Mesenchymal stem cell (in vitro differentiated cells and primary cell): ENCODE measurements around the gene ZNF254.
"Not testable (repeated sequence)": the region's sequence is repeated elsewhere in the genome, so short reads cannot be mapped to it uniquely, and the experiment has no call there.

Experiments
- DNase-seq: peaks from one replicate; pipeline ENCODE4 v3.0.0-alpha.2; 2013
- H2AFZ ChIP-seq: one replicate; pipeline ENCODE4 v1.6.1; 2013; ENCODE audit warnings: low read depth, mild to moderate bottlenecking, control low read depth, inconsistent platforms, low read length, moderate library complexity
- H2AK5ac ChIP-seq: 2 replicates; pipeline ENCODE4 v1.6.1; 2013; ENCODE audit warnings: low read length, moderate library complexity, mild to moderate bottlenecking, inconsistent platforms; ENCODE audit not compliant: severe bottlenecking
- H2BK120ac ChIP-seq: one replicate; pipeline ENCODE4 v1.6.1; 2013; ENCODE audit warnings: low read depth, mild to moderate bottlenecking, inconsistent platforms, low read length, moderate library complexity
- H2BK12ac ChIP-seq, 2 experiments: one replicate each; pipeline ENCODE4 v1.6.1; 2013; ENCODE audit warnings: inconsistent platforms in 2 of 2, low read length in 2 of 2, mild to moderate bottlenecking in 2 of 2, moderate library complexity in 2 of 2, control low read depth in 1 of 2
- H2BK15ac ChIP-seq: one replicate; pipeline ENCODE4 v1.6.1; 2013; ENCODE audit warnings: mild to moderate bottlenecking, low read depth, inconsistent platforms; ENCODE audit not compliant: poor library complexity, severe bottlenecking
- H2BK5ac ChIP-seq: 2 replicates; pipeline ENCODE4 v1.6.1; 2013; ENCODE audit warnings: low read depth, mild to moderate bottlenecking, low read length, control low read depth, inconsistent platforms; ENCODE audit not compliant: poor library complexity, severe bottlenecking
- H3K14ac ChIP-seq, 2 experiments: one replicate each; pipeline ENCODE4 v1.6.1; 2013; ENCODE audit warnings: inconsistent platforms in 2 of 2, low read length in 2 of 2, control low read depth in 1 of 2, mild to moderate bottlenecking in 1 of 2, moderate library complexity in 1 of 2
- H3K18ac ChIP-seq, 2 experiments: one replicate each; pipeline ENCODE4 v1.6.1; 2013; ENCODE audit warnings: inconsistent platforms in 2 of 2, low read length in 2 of 2, control low read depth in 1 of 2, low read depth in 1 of 2, mild to moderate bottlenecking in 1 of 2
- H3K23ac ChIP-seq, 2 experiments: one replicate each; pipeline ENCODE4 v1.6.1; 2013; ENCODE audit warnings: inconsistent platforms in 2 of 2, low read length in 2 of 2, mild to moderate bottlenecking in 2 of 2, moderate library complexity in 2 of 2, control low read depth in 1 of 2
- H3K27ac ChIP-seq: 2 replicates; pipeline ENCODE4 v1.5.1; 2013; ENCODE audit warnings: mild to moderate bottlenecking, moderate library complexity, low read length, control low read depth, inconsistent platforms; ENCODE audit not compliant: poor library complexity, severe bottlenecking
- H3K27me3 ChIP-seq, 2 experiments: 2 replicates each; pipeline versions ENCODE4 v1.6.1 to v1.7.0; 2013; ENCODE audit warnings: low read length in 2 of 2, mild to moderate bottlenecking in 2 of 2, moderate library complexity in 2 of 2, control low read depth in 1 of 2, inconsistent platforms in 1 of 2; ENCODE audit not compliant: control insufficient read depth in 1 of 2, insufficient read depth in 1 of 2
- H3K36me3 ChIP-seq, 2 experiments: 2 replicates each; pipeline versions ENCODE4 v1.6.1 to v1.7.0; 2013; ENCODE audit warnings: low read length in 2 of 2, control low read depth in 1 of 2, inconsistent platforms in 1 of 2, low read depth in 1 of 2, mild to moderate bottlenecking in 1 of 2; ENCODE audit not compliant: insufficient read depth in 2 of 2, control insufficient read depth in 1 of 2
- H3K4ac ChIP-seq, 2 experiments: one replicate each; pipeline ENCODE4 v1.6.1; 2013; ENCODE audit warnings: inconsistent platforms in 2 of 2, low read length in 2 of 2, mild to moderate bottlenecking in 2 of 2, moderate library complexity in 2 of 2, control low read depth in 1 of 2, low read depth in 1 of 2
- H3K4me1 ChIP-seq: 2 replicates; pipeline ENCODE4 v1.6.1; 2013; ENCODE audit warnings: low read depth, low read length, control low read depth; ENCODE audit not compliant: control insufficient read depth, insufficient read depth
- H3K4me2 ChIP-seq: 2 replicates; pipeline ENCODE4 v1.6.1; 2013; ENCODE audit warnings: low read length, mild to moderate bottlenecking, inconsistent platforms; ENCODE audit not compliant: poor library complexity, severe bottlenecking
- H3K4me3 ChIP-seq, 2 experiments: 2 replicates each; pipeline versions ENCODE4 v1.5.1 to v1.7.0; 2013; ENCODE audit warnings: low read length in 2 of 2, mild to moderate bottlenecking in 2 of 2, control low read depth in 1 of 2, low read depth in 1 of 2; ENCODE audit not compliant: insufficient read depth in 1 of 2
- H3K79me1 ChIP-seq: replicated peaks from 2 replicates; pipeline ENCODE4 v1.6.1; 2013; ENCODE audit warnings: mild to moderate bottlenecking, control low read depth, low read length, inconsistent platforms; ENCODE audit not compliant: poor library complexity, severe bottlenecking
- H3K9ac ChIP-seq: 2 replicates; pipeline ENCODE4 v1.7.0; 2013; ENCODE audit warnings: mild to moderate bottlenecking, low read length, moderate library complexity
- H3K9me3 ChIP-seq: 2 replicates; pipeline ENCODE4 v1.7.0; 2013; ENCODE audit warnings: mild to moderate bottlenecking, low read length; ENCODE audit not compliant: control insufficient read depth
- H4K8ac ChIP-seq: one replicate; pipeline ENCODE4 v1.6.1; 2013; ENCODE audit warnings: inconsistent platforms, mild to moderate bottlenecking, low read length, moderate library complexity
- H4K91ac ChIP-seq: one replicate; pipeline ENCODE4 v1.6.1; 2013; ENCODE audit warnings: mild to moderate bottlenecking, low read length, inconsistent platforms
- WGBS: methylation state at CpG from one replicate; pipeline ENCODE4 v1.1.7; 2013; ENCODE audit warnings: mixed read lengths; 5-methylcytosine and 5-hydroxymethylcytosine counted together

The ZNF254 gene

GRCh38 chr19:24099829-24100228 lies 12.8 kb downstream of the ZNF254 start:
- Histone ChIP-seq H4K91ac (no peak overlapping the region), H3K4me2 (no peak overlapping the region), H3K4me1 (no peaks in the 10 kb centered on the region), H3K23ac (no peak overlapping the region), H3K18ac (no peak overlapping the region), H3K79me1 (peaks cover 12% of the 10 kb centered on the region), H2BK5ac (no peak overlapping the region), H4K8ac (no peak overlapping the region), H3K14ac (no peak overlapping the region), H3K27me3 (no peaks in the 10 kb centered on the region), H3K27ac (no peak overlapping the region), H2AK5ac (no peak overlapping the region), H3K36me3 (peaks cover 14 to 52% of the 10 kb centered on the region in 2 experiments), H2BK120ac (no peak overlapping the region), H2BK15ac (no peak overlapping the region), H3K4ac (no peak overlapping the region), H2BK12ac (no peak overlapping the region), H3K9me3 (peaks cover 88% of the 10 kb centered on the region), H2AFZ (no peak overlapping the region), H3K9ac (no peak overlapping the region), H3K4me3 (peak overlapping the region in 1 of 2 experiments; percentile 13)
- DNase-seq: peak; percentile 9

- not testable (repeated sequence) for H3K27me3 ChIP-seq, H2BK12ac ChIP-seq, H4K91ac ChIP-seq, DNase-seq, H3K9ac ChIP-seq, H2BK120ac ChIP-seq, H2AFZ ChIP-seq, H2BK5ac ChIP-seq, H3K18ac ChIP-seq, H3K14ac ChIP-seq, H2BK15ac ChIP-seq, H3K4me1 ChIP-seq, H3K4ac ChIP-seq, H3K27ac ChIP-seq, H4K8ac ChIP-seq, H3K4me2 ChIP-seq, H3K23ac ChIP-seq, H2AK5ac ChIP-seq
- peaks cover 91% of the 10 kb centered on the region for H3K9me3 ChIP-seq
- WGBS: 100% methylated on average over 2 of the region's 2 CpGs
- H3K79me1 ChIP-seq: peaks cover 12% of the 10 kb centered on the region
- H3K36me3 ChIP-seq: peaks cover 14 to 55% of the 10 kb centered on the region in 2 experiments
- H3K4me3 ChIP-seq: peak overlapping the region in 1 of 2 experiments; percentile 13
Measured at GRCh38 chr19:24100597-24100996, 13.6 kb downstream of the ZNF254 start.

GRCh38 chr19:24101459-24102115 lies 14.6 kb downstream of the ZNF254 start:
- Histone ChIP-seq H4K8ac (no peak overlapping the region), H3K4me3 (peak overlapping the region in 1 of 2 experiments; percentile 11), H3K18ac (no peak overlapping the region), H2AFZ (no peak overlapping the region), H3K27me3 (no peaks in the 10 kb centered on the region), H2BK12ac (no peak overlapping the region), H2BK5ac (no peak overlapping the region), H2BK15ac (no peak overlapping the region), H4K91ac (no peak overlapping the region), H3K27ac (no peak overlapping the region), H3K9ac (no peak overlapping the region), H3K23ac (no peak overlapping the region), H3K14ac (no peak overlapping the region), H3K79me1 (peaks cover 12% of the 10 kb centered on the region), H2AK5ac (no peak overlapping the region), H2BK120ac (no peak overlapping the region), H3K4me1 (no peaks in the 10 kb centered on the region), H3K4ac (no peak overlapping the region), H3K9me3 (peaks cover 91% of the 10 kb centered on the region), H3K36me3 (peaks cover 14 to 65% of the 10 kb centered on the region in 2 experiments), H3K4me2 (no peak overlapping the region)
- WGBS: 100% methylated on average over 2 of the region's 2 CpGs
- no peak for DNase-seq

- H2BK12ac ChIP-seq: no peak overlapping the region
- H3K4me3 ChIP-seq: peak overlapping the region in 1 of 2 experiments; percentile 58
- H3K27me3 ChIP-seq: no peaks in the 10 kb centered on the region
- H3K4ac ChIP-seq: no peak overlapping the region
- H3K4me1 ChIP-seq: no peaks in the 10 kb centered on the region
- DNase-seq: no peak
- H3K36me3 ChIP-seq: peaks cover 7 to 44% of the 10 kb centered on the region in 2 experiments
- WGBS: 100% methylated on average over 1 of the region's 3 CpGs
- no peak overlapping the region for H2BK5ac ChIP-seq
- H3K23ac ChIP-seq: no peak overlapping the region
- no peak overlapping the region for H2BK15ac ChIP-seq
- H4K91ac ChIP-seq: no peak overlapping the region
- H3K18ac ChIP-seq: no peak overlapping the region
- no peak overlapping the region for H2AFZ ChIP-seq
- no peak overlapping the region for H4K8ac ChIP-seq
- no peak overlapping the region for H3K27ac ChIP-seq
- H3K9me3 ChIP-seq: peaks cover 100% of the 10 kb centered on the region
- H3K14ac ChIP-seq: no peak overlapping the region
- H3K4me2 ChIP-seq: no peak overlapping the region
- no peak overlapping the region for H3K9ac ChIP-seq
- no peaks in the 10 kb centered on the region for H3K79me1 ChIP-seq
- no peak overlapping the region for H2BK120ac ChIP-seq
- no peak overlapping the region for H2AK5ac ChIP-seq
Measured at GRCh38 chr19:24127601-24128000, 40.6 kb downstream of the ZNF254 start.
